Measurements from ENCODE around the gene CNTRL.
A peak's percentile ranks its signal among the peaks of the same experiment; 100 is the strongest.
"Not testable (repeated sequence)": the region's sequence is repeated elsewhere in the genome, so short reads cannot be mapped to it uniquely, and the experiment has no call there.

The CNTRL gene

DNA sequence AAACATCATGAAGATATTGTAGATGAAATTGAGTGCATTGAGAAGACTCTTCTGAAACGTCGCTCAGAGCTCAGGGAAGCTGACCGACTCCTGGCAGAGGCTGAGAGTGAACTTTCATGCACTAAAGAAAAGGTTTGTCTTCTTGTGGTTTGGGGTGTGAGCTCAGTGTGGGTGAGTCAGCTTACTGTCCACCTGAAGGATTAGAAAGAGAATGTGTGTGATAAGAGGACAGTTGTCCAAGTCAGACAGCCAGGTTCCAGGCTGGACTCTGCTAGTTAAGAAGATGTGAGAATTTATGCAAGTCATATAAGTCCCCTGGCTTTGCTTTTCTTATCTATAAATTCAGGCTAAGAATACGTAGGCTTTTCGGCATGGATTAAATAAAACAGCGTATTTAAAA, 80.0 kb downstream of the CNTRL start:
- H3K9me3 ChIP-seq = no peaks in the 10 kb centered on the region
- H3K36me3 ChIP-seq (replicated peaks) = peaks cover 19% of the 10 kb centered on the region
- in situ Hi-C loops (cut with MboI; ENCODE audit: low sequenced_read_pairs) = no loop called here
- no peak overlapping the region for H3K4me3 ChIP-seq
- no peak for DNase-seq (ENCODE audit: low spot score in 2 of 2)
- H3K4me1 ChIP-seq = no peaks in the 10 kb centered on the region
- H3K27me3 ChIP-seq (ENCODE audit: low read depth) = no peaks in the 10 kb centered on the region

DNA sequence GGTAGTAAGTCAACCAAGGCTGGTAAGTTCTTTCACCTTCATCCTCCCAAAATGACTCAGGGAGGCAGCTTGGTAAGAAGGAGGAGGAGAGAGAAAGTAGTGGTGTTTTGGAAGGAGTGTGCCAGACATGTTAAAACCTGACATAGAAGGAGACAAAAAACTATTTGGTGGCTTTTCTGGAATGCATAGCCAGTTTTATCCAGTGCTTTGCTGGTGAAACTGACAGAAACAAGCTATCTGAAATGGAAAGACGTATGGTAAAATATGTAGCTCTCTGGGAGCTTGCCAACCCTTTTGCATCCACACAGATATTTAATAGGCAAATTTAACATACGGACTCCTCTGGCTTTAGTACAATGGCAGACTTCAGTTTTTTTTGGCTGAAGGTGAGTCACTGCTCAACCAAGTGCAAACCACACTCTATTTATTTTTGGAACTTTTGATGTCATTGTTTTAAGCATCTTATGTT, 81.5 kb downstream of the CNTRL start:
- H3K27me3 ChIP-seq (ENCODE audit: low read depth) = no peaks in the 10 kb centered on the region
- H3K4me3 ChIP-seq = no peak overlapping the region
- DNase-seq (ENCODE audit: low spot score in 2 of 2) = no peak
- H3K9me3 ChIP-seq = no peaks in the 10 kb centered on the region
- H3K4me1 ChIP-seq = no peaks in the 10 kb centered on the region
- in situ Hi-C loops (cut with MboI; ENCODE audit: low sequenced_read_pairs) = no loop called here
- H3K36me3 ChIP-seq (replicated peaks) = peaks cover 15% of the 10 kb centered on the region

DNA sequence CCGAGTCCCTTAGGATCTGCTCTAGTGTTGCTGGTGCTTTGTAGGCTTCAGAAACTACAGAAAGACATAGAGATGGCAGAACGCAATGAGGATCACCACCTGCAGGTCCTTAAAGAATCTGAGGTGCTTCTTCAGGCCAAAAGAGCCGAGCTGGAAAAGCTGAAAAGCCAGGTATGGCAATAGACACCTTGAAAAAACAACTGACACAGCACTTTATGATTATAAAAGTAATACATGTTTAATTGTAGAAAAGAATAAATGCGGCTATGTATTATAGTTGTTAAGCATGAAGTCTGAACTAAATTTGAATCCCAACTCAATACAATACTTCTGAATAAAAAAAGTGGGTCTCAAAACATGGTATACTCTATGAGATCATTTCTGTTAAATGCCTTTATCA, 83.2 kb downstream of the CNTRL start:
- in situ Hi-C loops (cut with MboI; ENCODE audit: low sequenced_read_pairs) = no loop called here
- Histone ChIP-seq H3K4me1 (no peaks in the 10 kb centered on the region), H3K36me3 (replicated peaks) (peaks cover 23% of the 10 kb centered on the region)

DNA sequence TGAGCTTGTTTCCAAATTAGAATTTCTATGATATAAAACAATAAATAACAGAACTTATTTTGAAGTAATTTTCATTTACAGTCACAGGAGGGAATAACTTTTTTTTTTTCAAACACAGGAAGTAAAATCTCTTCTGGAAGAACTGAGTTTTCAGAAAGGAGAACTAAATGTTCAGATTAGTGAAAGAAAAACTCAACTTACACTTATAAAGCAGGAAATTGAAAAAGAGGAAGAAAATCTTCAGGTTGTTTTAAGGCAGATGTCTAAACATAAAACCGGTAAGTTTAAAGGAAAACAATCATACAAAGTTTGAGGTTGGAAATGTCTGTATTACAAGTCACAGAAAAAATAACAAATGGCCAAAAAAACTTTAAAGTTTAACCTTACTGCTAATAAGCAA, 85.3 kb downstream of the CNTRL start:
- in situ Hi-C loops (cut with MboI; ENCODE audit: low sequenced_read_pairs) = no loop called here
- H3K4me1 ChIP-seq = no peaks in the 10 kb centered on the region
- DNase-seq (ENCODE audit: low spot score in 2 of 2) = no peak
- no peaks in the 10 kb centered on the region for H3K9me3 ChIP-seq
- no peak overlapping the region for H3K4me3 ChIP-seq
- H3K27me3 ChIP-seq (ENCODE audit: low read depth) = no peaks in the 10 kb centered on the region
- peaks cover 27% of the 10 kb centered on the region for H3K36me3 ChIP-seq (replicated peaks)

More for the DNA sequence above, 83.2 kb downstream of the CNTRL start:
- no peak for DNase-seq (ENCODE audit: low spot score in 2 of 2)
- H3K9me3 ChIP-seq = no peaks in the 10 kb centered on the region
- no peak overlapping the region for H3K4me3 ChIP-seq
- no peaks in the 10 kb centered on the region for H3K27me3 ChIP-seq (ENCODE audit: low read depth)

DNA sequence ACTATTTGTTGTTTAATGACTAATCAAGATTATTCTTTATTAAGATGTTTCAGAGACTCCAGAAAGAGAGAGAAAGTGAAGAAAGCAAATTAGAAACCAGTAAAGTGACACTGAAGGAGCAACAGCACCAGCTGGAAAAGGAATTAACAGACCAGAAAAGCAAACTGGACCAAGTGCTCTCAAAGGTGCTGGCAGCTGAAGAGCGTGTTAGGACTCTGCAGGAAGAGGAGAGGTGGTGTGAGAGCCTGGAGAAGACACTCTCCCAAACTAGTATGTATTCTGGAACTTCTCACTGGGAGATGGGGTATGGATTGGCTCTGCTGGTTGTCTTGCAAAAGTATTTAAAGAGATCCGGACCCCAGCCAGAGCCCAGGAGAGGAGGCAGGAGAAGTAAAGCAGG, 93.3 kb downstream of the CNTRL start:
- DNase-seq (ENCODE audit: low spot score in 2 of 2) = no peak
- Histone ChIP-seq H3K4me1 (no peaks in the 10 kb centered on the region), H3K4me3 (no peak overlapping the region), H3K36me3 (replicated peaks) (peaks cover 46% of the 10 kb centered on the region), H3K9me3 (no peaks in the 10 kb centered on the region), H3K27me3 (ENCODE audit: low read depth) (no peaks in the 10 kb centered on the region)
- in situ Hi-C loops (cut with MboI; ENCODE audit: low sequenced_read_pairs) = no loop called here

DNA sequence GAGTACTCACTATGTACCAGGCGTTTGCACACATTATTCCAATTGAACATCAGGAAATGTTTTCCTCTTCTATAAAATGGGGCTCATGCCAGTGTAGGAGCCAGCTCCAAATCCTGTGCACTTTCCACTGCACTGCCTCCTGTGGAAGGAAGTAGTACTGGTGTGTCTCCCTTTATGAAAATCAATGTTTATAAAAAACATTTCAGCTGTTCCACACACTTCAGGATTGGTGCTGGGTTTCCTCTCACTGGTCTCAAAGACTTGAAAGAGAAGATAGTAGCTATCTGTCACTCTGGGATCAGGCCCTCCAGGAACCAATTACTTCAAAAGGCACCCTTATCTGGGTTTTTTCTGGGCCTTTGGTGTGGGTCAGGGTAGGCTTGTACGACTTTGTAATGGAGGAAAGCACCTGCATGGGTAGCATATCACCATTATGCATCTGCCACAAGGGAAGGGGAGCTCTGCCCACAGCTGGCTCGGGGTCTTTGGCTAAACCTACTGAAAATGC, 94.4 kb downstream of the CNTRL start:
- Histone ChIP-seq H3K4me3 (no peak overlapping the region), H3K36me3 (replicated peaks) (peaks cover 52% of the 10 kb centered on the region), H3K9me3 (no peaks in the 10 kb centered on the region), H3K4me1 (no peaks in the 10 kb centered on the region), H3K27me3 (ENCODE audit: low read depth) (no peaks in the 10 kb centered on the region)
- DNase-seq (ENCODE audit: low spot score in 2 of 2) = peak in 1 of 2 experiments; percentile 18
- in situ Hi-C loops (cut with MboI; ENCODE audit: low sequenced_read_pairs) = no loop called here

DNA sequence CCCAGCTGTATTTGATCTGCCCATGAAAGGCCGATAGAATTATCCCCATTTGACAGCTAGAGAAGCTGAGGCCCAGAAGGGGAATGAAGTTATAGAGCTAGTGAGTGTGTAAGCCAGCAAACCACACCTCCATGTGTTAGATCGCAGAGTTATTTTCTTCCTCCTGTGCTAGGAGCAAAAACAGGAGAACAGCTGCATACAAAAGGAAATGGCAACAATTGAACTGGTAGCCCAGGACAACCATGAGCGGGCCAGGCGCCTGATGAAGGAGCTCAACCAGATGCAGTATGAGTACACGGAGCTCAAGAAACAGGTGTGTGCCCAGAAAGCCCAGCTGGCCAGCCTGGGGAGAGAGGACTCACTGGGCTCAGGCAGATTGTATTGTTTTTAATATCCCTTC, 96.5 kb downstream of the CNTRL start:
- peaks cover 50% of the 10 kb centered on the region for H3K36me3 ChIP-seq (replicated peaks)
- H3K4me1 ChIP-seq = no peaks in the 10 kb centered on the region
- in situ Hi-C loops (cut with MboI; ENCODE audit: low sequenced_read_pairs) = no loop called here
- no peaks in the 10 kb centered on the region for H3K27me3 ChIP-seq (ENCODE audit: low read depth)
- no peaks in the 10 kb centered on the region for H3K9me3 ChIP-seq
- no peak for DNase-seq (ENCODE audit: low spot score in 2 of 2)
- no peak overlapping the region for H3K4me3 ChIP-seq

DNA sequence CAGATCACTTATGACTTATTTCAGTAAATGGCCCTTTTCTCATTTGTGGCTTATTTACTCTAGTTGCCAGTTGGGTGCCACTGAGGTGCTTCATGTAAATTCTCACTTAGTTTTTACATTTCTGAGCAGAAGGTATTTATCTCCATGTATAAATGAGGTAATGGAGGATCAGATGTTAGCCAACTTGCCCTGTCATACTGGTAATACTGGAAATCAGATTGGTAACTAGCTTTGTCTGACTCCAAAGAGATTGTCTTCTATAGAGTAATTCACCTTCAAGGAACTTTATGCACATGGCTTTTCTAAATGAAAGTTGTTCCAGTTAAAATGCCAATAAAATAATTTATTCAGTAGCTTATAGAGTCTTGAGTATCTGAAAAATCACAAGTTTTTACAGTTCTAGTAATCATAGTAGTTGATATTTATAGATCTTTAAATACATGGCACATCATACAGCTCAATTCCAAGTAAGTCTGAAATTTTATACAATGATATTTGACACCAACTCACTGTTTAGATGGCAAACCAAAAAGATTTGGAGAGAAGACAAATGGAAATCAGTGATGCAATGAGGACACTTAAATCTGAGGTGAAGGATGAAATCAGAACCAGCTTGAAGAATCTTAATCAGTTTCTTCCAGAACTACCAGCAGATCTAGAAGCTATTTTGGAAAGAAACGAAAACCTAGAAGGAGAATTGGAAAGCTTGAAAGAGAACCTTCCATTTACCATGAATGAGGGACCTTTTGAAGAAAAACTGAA, 98.2 kb downstream of the CNTRL start:
- Histone ChIP-seq H3K9me3 (no peaks in the 10 kb centered on the region), H3K27me3 (ENCODE audit: low read depth) (no peaks in the 10 kb centered on the region), H3K4me3 (no peak overlapping the region), H3K36me3 (replicated peaks) (peaks cover 50% of the 10 kb centered on the region), H3K4me1 (no peaks in the 10 kb centered on the region)
- in situ Hi-C loops (cut with MboI; ENCODE audit: low sequenced_read_pairs) = no loop called here
- DNase-seq (ENCODE audit: low spot score in 2 of 2) = no peak

DNA sequence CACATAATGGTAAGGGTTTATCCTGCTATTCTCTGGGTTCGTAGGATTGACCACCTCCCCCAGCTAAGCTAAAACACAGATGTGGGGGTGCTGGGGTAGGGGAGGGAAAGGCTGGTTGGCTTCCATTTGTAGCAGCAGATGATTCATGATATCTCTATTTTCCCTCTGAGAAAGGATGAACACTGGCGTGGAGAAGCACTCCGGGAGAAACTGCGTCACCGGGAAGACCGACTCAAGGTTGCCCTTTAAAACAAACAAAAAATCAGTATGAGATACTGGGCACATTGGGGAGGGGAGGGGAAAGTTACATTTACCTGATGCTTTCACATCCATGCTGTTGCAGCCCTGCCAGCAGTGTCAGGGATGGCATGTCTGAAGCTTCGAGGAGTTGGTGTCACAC, 98.7 kb downstream of the CNTRL start:
- Histone ChIP-seq H3K9me3 (no peaks in the 10 kb centered on the region), H3K4me1 (no peaks in the 10 kb centered on the region), H3K27me3 (ENCODE audit: low read depth) (no peaks in the 10 kb centered on the region), H3K36me3 (replicated peaks) (peaks cover 51% of the 10 kb centered on the region), H3K4me3 (no peak overlapping the region)
- DNase-seq (ENCODE audit: low spot score in 2 of 2) = no peak
- in situ Hi-C loops (cut with MboI; ENCODE audit: low sequenced_read_pairs) = no loop called here

DNA sequence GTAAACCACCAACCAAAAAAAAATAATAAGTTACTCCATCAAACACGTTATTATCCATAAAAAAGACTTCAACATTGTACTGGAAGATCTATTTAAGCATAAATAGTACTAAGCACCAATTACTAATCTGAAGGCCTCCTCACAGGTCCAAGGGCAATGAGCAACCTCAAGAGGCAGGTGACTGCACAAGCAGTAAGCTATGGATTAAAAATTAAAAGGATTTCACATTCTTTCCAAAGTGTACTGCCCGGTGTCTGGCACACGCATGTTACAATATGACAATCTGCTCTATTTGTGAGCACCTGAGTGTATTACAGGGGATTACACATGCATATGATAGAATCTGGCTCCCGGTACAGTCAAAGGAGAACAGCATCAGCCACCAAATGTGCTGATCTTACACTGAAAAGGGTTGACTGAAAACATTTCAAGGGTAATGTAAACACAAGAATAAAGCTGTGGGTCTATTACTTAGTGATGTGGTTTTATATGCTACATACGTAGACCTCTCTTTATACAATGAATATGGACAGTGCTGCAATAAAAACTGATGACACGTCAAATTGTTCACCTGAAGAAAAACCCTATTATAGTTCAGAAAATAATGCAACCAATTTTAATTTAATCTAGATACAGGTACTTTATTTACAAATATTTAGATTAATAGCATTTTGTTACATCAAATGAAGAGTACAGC, 104.1 kb downstream of the CNTRL start:
- Histone ChIP-seq H3K36me3 (replicated peaks) (peaks cover 54% of the 10 kb centered on the region), H3K27me3 (ENCODE audit: low read depth) (no peaks in the 10 kb centered on the region), H3K4me3 (no peak overlapping the region), H3K9me3 (no peaks in the 10 kb centered on the region), H3K4me1 (no peaks in the 10 kb centered on the region)
- no peak for DNase-seq (ENCODE audit: low spot score in 2 of 2)
- in situ Hi-C loops (cut with MboI; ENCODE audit: low sequenced_read_pairs) = no loop called here

DNA sequence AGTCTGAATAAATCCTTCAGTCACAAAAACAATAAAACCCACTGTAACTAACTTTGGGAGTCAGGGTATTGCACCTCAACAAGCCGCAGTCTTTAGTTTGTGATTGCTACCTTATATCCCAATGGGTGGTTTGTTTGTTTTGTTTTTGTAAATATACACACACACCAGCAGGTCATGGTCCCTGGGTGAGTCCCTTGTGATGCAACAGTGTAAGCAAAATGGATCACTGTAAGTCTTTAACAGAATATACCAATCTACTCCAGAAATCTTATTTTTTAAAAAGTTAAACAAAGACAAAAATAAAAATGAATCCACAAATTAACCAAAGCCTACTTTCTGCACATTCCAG, 104.6 kb downstream of the CNTRL start:
- in situ Hi-C loops (cut with MboI; ENCODE audit: low sequenced_read_pairs); DNase-seq (ENCODE audit: low spot score in 2 of 2); H3K9me3 ChIP-seq; H3K27me3 ChIP-seq (ENCODE audit: low read depth); H3K4me1 ChIP-seq; H3K4me3 ChIP-seq: not testable (repeated sequence)
- peaks cover 52% of the 10 kb centered on the region for H3K36me3 ChIP-seq (replicated peaks)

DNA sequence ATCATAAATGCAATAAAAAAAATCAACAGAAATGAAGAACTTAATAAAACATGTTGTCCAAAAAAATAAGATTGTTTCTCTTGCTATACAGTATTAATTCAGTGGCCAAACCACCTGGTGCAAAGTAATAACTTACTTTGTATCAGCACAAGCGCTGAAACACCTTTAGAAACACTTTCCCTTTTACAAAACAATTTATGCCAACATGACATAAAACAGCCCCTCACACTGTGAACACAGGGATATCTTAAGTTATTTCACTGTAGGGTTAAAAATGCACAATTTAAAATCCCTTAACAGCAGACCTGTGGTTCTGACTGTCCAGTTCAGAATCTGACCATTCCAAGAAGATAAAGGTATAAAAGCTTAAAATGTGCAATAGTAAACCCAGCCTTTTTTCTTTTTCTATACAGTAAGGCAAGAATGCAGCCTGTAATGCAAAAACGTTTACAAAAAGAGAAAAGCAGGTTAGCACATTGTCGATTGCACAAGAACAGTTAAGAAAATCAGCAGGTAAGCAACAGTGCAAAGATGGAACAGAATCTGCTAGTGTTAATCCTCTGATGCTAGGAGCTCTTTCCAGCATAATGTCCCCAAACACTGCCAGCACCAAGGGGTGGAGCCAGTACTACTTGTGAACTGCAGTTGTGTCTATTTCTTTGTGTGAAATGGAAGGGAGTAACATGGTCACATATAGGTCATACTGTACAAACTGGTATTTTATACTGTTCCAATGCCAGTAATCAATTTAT, 105.4 kb downstream of the CNTRL start:
- H3K27me3 ChIP-seq (ENCODE audit: low read depth) = no peaks in the 10 kb centered on the region
- no peak overlapping the region for H3K4me3 ChIP-seq
- in situ Hi-C loops (cut with MboI; ENCODE audit: low sequenced_read_pairs) = no loop called here
- no peaks in the 10 kb centered on the region for H3K9me3 ChIP-seq
- no peak for DNase-seq (ENCODE audit: low spot score in 2 of 2)
- H3K4me1 ChIP-seq = no peaks in the 10 kb centered on the region
- peaks cover 57% of the 10 kb centered on the region for H3K36me3 ChIP-seq (replicated peaks)

DNA sequence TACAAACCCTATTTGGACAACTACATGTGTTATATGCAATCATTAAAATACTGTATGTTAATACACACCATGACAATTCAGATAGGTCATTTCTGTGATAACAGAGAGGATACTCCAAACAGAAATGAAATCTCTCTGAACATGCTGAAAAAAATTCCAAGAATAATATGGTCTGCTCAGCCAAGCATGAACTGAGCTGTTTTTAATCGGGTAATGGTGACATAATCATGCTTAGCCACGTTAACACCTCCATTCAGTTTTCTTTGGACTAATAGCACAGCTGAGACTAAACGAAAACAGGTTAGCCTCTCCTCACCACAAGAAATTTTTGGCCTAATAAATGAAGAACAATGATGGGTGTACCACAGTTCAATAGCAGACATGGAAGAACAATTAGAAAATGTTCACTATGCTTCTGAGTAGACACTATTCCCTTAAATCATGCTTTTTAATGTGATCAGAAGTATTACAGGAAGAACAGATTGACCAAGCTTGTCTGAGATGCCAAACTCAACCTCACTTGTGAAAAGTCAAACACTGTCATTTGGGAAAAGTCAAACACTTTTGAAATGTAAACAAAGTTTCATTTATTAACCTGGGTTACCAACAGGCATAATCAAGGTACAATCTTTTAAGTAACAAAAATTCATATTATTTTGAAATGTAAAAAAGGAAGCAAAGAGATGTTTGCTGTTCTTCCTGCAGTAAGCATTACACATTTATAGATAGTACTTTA, 107.5 kb downstream of the CNTRL start:
- no peaks in the 10 kb centered on the region for H3K9me3 ChIP-seq
- no peak for DNase-seq (ENCODE audit: low spot score in 2 of 2)
- in situ Hi-C loops (cut with MboI; ENCODE audit: low sequenced_read_pairs) = no loop called here
- no peak overlapping the region for H3K4me3 ChIP-seq
- no peaks in the 10 kb centered on the region for H3K4me1 ChIP-seq
- H3K36me3 ChIP-seq (replicated peaks) = peaks cover 49% of the 10 kb centered on the region
- H3K27me3 ChIP-seq (ENCODE audit: low read depth) = no peaks in the 10 kb centered on the region

Data from HAP-1 (cell line).